ENCODE measurements around the gene CPOX. TPM values are rescaled to one million over a fixed set of nuclear protein-coding genes. Genes with fewer than 3 reads are reported as not detected.

Gene CPOX
- total RNA-seq, 1 experiment from 2014 or later = 24.7 TPM

DNA sequence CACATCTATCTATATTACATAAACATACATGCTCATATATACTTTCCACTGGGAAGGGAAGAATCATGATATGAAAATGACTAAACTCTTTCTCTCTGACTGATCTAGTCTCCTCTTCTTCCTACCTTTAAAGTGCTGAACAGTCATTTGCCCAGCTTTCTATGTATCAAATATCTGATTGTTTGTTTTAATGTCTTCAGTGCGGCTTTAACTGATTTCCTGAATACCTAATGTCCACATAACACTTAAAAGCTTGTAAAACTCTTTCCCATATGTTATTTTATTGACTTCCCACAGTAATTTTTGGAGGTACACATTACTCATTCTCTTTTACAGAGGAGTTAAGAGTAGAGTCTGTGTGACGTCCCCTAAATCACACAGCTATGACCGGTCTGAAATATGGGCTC is 28.2 kb downstream of the CPOX start:
- no peak overlapping the region for H3K27ac Mint-ChIP-seq
- no peak overlapping the region for H3K14ac ChIP-seq (ENCODE audit: insufficient read depth, low read length)
- H2BK120ac ChIP-seq (ENCODE audit: low read depth, low read length, poor library complexity, severe bottlenecking) = no peak overlapping the region
- H2BK12ac ChIP-seq (ENCODE audit: insufficient read length, low read depth, low read length) = no peak overlapping the region
- H2BK5ac ChIP-seq (ENCODE audit: insufficient read length, low read length) = no peak overlapping the region
- H3K27me3 Mint-ChIP-seq (ENCODE audit: low read depth) = no peaks in the 10 kb centered on the region
- TF ChIP-seq, protein P1, sequence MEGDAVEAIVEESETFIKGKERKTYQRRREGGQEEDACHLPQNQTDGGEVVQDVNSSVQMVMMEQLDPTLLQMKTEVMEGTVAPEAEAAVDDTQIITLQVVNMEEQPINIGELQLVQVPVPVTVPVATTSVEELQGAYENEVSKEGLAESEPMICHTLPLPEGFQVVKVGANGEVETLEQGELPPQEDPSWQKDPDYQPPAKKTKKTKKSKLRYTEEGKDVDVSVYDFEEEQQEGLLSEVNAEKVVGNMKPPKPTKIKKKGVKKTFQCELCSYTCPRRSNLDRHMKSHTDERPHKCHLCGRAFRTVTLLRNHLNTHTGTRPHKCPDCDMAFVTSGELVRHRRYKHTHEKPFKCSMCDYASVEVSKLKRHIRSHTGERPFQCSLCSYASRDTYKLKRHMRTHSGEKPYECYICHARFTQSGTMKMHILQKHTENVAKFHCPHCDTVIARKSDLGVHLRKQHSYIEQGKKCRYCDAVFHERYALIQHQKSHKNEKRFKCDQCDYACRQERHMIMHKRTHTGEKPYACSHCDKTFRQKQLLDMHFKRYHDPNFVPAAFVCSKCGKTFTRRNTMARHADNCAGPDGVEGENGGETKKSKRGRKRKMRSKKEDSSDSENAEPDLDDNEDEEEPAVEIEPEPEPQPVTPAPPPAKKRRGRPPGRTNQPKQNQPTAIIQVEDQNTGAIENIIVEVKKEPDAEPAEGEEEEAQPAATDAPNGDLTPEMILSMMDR (conservative IDR thresholded peaks at IDR 0.05) = no peak
- H3K79me2 ChIP-seq (ENCODE audit: insufficient read depth, low read length) = no peaks in the 10 kb centered on the region
- H4K8ac ChIP-seq (replicated peaks; ENCODE audit: insufficient read length, low read depth, low read length) = no peak overlapping the region
- H4K91ac ChIP-seq (ENCODE audit: insufficient read length, low read depth, low read length) = no peak overlapping the region
- no peaks in the 10 kb centered on the region for H3K23me2 ChIP-seq (ENCODE audit: insufficient read length, low read depth, low read length, poor library complexity, severe bottlenecking)
- no peak overlapping the region for H3K27ac ChIP-seq (ENCODE audit: insufficient read length, low read depth, low read length)
- no peaks in the 10 kb centered on the region for H3K9me3 ChIP-seq (ENCODE audit: control insufficient read depth, low read depth, low read length)
- peaks cover 0 to 2% of the 10 kb centered on the region in 2 experiments; a peak in 1 of 4 replicates for H3K4me1 Mint-ChIP-seq
- no peak overlapping the region for H3K4me3 Mint-ChIP-seq
- no peaks in the 10 kb centered on the region for H4K20me1 ChIP-seq (ENCODE audit: control insufficient read depth, insufficient read depth, insufficient read length)
- H3K27me3 ChIP-seq (ENCODE audit: insufficient read depth, low read length) = no peaks in the 10 kb centered on the region
- H2BK15ac ChIP-seq (ENCODE audit: low read depth, low read length) = no peak overlapping the region
- no peak overlapping the region for H3K18ac ChIP-seq (ENCODE audit: insufficient read length, low read depth, low read length)
- no peak overlapping the region for H4K5ac ChIP-seq (ENCODE audit: insufficient read length, low read depth, low read length)
- no CpG with 5 or more reads among the region's 3 CpGs for WGBS (ENCODE audit: extremely low coverage, insufficient read length, low lambda C conversion rate)
- no peak overlapping the region for H2AFZ ChIP-seq (ENCODE audit: low read length)
- H3K9ac ChIP-seq (ENCODE audit: extremely low read depth, insufficient read length, low read length) = no peak overlapping the region
- H2AK5ac ChIP-seq (ENCODE audit: insufficient read length, low read length) = no peak overlapping the region
- no peak for DNase-seq
- H3K56ac ChIP-seq (ENCODE audit: insufficient read length, low read depth, low read length) = no peak overlapping the region
- no peaks in the 10 kb centered on the region for H3K79me1 ChIP-seq (ENCODE audit: insufficient read depth, low read depth, low read length, poor library complexity, severe bottlenecking)
- no peaks in the 10 kb centered on the region; a peak in 1 of 5 replicates for H3K9me3 Mint-ChIP-seq
- H3K4me2 ChIP-seq (ENCODE audit: insufficient read depth, insufficient read length, low read length) = no peak overlapping the region
- H2BK20ac ChIP-seq (ENCODE audit: low read depth, low read length, poor library complexity, severe bottlenecking) = no peak overlapping the region
- no peak overlapping the region for H3K4ac ChIP-seq (ENCODE audit: low read depth, low read length)
- H3K23ac ChIP-seq (ENCODE audit: insufficient read length, low read depth, low read length) = no peak overlapping the region
- no peak overlapping the region for H3T11ph ChIP-seq (ENCODE audit: low read length)
- no peaks in the 10 kb centered on the region for H3K36me3 Mint-ChIP-seq (ENCODE audit: insufficient read depth in 1 of 3, low read depth in 3 of 3)
- H3K4me1 ChIP-seq (ENCODE audit: insufficient read depth, low read length) = no peaks in the 10 kb centered on the region

Data from H9 (cell line).